ENCODE data around the gene BOK.

- TF ChIP-seq EP300 (conservative IDR thresholded peaks at IDR 0.05; ENCODE audit: poor library complexity, severe bottlenecking) (no peak), CTCF (IDR thresholded peaks at IDR 0.05; ENCODE audit: poor library complexity, severe bottlenecking) (no peak)
Observed at GRCh38 chr2:241540771-241541561, 17.6 kb upstream of the BOK start.

Data from neural cell (in vitro differentiated cells).